ENCODE data around the gene CGA.

Gene CGA

DNA sequence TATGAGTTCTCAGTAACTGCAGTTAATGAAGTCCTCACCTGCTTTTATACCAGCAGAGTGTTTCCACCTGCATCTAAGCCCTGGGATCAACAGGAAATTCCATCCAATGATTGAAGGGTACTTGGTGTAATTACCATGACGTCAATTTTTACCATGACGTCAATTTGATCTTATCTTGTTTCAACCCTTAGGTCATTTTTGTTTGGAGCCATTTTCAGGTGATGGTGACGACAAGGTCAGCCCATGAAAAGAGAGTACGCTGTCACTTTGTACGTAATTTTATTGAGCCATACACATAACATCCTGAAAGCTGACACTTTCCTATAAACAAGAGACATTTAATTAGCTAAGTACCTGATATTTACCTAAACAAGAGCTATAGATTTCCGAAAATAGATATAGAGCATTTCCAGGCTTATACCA, at the start of gene CGA (continued):
- TF ChIP-seq ZNF660 (tag by site-specific recombination; IDR thresholded peaks at IDR 0.05) (no peak), ZNF157 (tag by site-specific recombination; IDR thresholded peaks at IDR 0.05) (no peak), HOXD13 (CRISPR knock-in tag; IDR thresholded peaks at IDR 0.05; ENCODE audit: borderline replicate concordance) (no peak), ZNF561 (tag by site-specific recombination; IDR thresholded peaks at IDR 0.05; ENCODE audit: borderline replicate concordance) (no peak), ZFHX2 (tag by site-specific recombination; conservative IDR thresholded peaks at IDR 0.05) (no peak), ZNF24 (tag by site-specific recombination; IDR thresholded peaks at IDR 0.05) (peak; percentile 42; the same call in 1 of the 2 replicates), ZNF214 (tag by site-specific recombination; IDR thresholded peaks at IDR 0.05; ENCODE audit: borderline replicate concordance) (no peak), HOXA7 (CRISPR knock-in tag; IDR thresholded peaks at IDR 0.05; ENCODE audit: borderline replicate concordance) (no peak), FEZF1 (tag by site-specific recombination; IDR thresholded peaks at IDR 0.05) (peak; percentile 94), ZNF292 (tag by site-specific recombination; IDR thresholded peaks at IDR 0.05; ENCODE audit: borderline replicate concordance, low read depth) (no peak), ZNF114 (tag by site-specific recombination; IDR thresholded peaks at IDR 0.05) (no peak), ZNF23 (tag by site-specific recombination; IDR thresholded peaks at IDR 0.05; ENCODE audit: borderline replicate concordance) (no peak)
- TF ChIP-seq, protein P1, sequence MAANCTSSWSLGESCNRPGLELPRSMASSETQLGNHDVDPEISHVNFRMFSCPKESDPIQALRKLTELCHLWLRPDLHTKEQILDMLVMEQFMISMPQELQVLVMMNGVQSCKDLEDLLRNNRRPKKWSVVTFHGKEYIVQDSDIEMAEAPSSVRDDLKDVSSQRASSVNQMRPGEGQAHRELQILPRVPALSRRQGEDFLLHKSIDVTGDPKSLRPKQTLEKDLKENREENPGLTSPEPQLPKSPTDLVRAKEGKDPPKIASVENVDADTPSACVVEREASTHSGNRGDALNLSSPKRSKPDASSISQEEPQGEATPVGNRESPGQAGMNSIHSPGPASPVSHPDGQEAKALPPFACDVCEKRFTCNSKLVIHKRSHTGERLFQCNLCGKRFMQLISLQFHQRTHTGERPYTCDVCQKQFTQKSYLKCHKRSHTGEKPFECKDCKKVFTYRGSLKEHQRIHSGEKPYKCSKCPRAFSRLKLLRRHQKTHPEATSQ (tag by site-specific recombination; IDR thresholded peaks at IDR 0.05), result no peak
- TF ChIP-seq, protein P2, sequence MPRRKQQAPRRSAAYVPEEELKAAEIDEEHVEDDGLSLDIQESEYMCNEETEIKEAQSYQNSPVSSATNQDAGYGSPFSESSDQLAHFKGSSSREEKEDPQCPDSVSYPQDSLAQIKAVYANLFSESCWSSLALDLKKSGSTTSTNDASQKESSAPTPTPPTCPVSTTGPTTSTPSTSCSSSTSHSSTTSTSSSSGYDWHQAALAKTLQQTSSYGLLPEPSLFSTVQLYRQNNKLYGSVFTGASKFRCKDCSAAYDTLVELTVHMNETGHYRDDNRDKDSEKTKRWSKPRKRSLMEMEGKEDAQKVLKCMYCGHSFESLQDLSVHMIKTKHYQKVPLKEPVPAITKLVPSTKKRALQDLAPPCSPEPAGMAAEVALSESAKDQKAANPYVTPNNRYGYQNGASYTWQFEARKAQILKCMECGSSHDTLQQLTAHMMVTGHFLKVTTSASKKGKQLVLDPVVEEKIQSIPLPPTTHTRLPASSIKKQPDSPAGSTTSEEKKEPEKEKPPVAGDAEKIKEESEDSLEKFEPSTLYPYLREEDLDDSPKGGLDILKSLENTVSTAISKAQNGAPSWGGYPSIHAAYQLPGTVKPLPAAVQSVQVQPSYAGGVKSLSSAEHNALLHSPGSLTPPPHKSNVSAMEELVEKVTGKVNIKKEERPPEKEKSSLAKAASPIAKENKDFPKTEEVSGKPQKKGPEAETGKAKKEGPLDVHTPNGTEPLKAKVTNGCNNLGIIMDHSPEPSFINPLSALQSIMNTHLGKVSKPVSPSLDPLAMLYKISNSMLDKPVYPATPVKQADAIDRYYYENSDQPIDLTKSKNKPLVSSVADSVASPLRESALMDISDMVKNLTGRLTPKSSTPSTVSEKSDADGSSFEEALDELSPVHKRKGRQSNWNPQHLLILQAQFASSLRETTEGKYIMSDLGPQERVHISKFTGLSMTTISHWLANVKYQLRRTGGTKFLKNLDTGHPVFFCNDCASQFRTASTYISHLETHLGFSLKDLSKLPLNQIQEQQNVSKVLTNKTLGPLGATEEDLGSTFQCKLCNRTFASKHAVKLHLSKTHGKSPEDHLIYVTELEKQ (tag by site-specific recombination; IDR thresholded peaks at IDR 0.05; ENCODE audit: borderline replicate concordance), result peak; percentile 95
- TF ChIP-seq, protein P3, sequence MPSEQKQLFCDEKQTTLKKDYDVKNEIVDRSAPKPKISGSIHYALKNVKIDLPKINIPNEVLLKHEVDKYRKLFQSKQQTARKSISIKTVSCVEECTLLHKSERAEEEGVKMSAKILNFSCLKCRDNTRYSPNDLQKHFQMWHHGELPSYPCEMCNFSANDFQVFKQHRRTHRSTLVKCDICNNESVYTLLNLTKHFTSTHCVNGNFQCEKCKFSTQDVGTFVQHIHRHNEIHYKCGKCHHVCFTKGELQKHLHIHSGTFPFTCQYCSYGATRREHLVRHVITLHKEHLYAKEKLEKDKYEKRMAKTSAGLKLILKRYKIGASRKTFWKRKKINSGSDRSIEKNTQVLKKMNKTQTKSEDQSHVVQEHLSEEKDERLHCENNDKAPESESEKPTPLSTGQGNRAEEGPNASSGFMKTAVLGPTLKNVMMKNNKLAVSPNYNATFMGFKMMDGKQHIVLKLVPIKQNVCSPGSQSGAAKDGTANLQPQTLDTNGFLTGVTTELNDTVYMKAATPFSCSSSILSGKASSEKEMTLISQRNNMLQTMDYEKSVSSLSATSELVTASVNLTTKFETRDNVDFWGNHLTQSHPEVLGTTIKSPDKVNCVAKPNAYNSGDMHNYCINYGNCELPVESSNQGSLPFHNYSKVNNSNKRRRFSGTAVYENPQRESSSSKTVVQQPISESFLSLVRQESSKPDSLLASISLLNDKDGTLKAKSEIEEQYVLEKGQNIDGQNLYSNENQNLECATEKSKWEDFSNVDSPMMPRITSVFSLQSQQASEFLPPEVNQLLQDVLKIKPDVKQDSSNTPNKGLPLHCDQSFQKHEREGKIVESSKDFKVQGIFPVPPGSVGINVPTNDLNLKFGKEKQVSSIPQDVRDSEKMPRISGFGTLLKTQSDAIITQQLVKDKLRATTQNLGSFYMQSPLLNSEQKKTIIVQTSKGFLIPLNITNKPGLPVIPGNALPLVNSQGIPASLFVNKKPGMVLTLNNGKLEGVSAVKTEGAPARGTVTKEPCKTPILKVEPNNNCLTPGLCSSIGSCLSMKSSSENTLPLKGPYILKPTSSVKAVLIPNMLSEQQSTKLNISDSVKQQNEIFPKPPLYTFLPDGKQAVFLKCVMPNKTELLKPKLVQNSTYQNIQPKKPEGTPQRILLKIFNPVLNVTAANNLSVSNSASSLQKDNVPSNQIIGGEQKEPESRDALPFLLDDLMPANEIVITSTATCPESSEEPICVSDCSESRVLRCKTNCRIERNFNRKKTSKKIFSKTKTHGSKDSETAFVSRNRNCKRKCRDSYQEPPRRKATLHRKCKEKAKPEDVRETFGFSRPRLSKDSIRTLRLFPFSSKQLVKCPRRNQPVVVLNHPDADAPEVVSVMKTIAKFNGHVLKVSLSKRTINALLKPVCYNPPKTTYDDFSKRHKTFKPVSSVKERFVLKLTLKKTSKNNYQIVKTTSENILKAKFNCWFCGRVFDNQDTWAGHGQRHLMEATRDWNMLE (tag by site-specific recombination; conservative IDR thresholded peaks at IDR 0.05; ENCODE audit: low read depth), result no peak
- TF ChIP-seq, protein P4, sequence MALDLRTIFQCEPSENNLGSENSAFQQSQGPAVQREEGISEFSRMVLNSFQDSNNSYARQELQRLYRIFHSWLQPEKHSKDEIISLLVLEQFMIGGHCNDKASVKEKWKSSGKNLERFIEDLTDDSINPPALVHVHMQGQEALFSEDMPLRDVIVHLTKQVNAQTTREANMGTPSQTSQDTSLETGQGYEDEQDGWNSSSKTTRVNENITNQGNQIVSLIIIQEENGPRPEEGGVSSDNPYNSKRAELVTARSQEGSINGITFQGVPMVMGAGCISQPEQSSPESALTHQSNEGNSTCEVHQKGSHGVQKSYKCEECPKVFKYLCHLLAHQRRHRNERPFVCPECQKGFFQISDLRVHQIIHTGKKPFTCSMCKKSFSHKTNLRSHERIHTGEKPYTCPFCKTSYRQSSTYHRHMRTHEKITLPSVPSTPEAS (tag by site-specific recombination; IDR thresholded peaks at IDR 0.05), result no peak
- TF ChIP-seq, protein P5, sequence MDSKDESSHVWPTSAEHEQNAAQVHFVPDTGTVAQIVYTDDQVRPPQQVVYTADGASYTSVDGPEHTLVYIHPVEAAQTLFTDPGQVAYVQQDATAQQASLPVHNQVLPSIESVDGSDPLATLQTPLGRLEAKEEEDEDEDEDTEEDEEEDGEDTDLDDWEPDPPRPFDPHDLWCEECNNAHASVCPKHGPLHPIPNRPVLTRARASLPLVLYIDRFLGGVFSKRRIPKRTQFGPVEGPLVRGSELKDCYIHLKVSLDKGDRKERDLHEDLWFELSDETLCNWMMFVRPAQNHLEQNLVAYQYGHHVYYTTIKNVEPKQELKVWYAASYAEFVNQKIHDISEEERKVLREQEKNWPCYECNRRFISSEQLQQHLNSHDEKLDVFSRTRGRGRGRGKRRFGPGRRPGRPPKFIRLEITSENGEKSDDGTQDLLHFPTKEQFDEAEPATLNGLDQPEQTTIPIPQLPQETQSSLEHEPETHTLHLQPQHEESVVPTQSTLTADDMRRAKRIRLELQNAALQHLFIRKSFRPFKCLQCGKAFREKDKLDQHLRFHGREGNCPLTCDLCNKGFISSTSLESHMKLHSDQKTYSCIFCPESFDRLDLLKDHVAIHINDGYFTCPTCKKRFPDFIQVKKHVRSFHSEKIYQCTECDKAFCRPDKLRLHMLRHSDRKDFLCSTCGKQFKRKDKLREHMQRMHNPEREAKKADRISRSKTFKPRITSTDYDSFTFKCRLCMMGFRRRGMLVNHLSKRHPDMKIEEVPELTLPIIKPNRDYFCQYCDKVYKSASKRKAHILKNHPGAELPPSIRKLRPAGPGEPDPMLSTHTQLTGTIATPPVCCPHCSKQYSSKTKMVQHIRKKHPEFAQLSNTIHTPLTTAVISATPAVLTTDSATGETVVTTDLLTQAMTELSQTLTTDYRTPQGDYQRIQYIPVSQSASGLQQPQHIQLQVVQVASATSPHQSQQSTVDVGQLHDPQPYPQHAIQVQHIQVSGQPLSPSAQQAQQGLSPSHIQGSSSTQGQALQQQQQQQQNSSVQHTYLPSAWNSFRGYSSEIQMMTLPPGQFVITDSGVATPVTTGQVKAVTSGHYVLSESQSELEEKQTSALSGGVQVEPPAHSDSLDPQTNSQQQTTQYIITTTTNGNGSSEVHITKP (tag by site-specific recombination; IDR thresholded peaks at IDR 0.05), result peak; percentile 52
- TF ChIP-seq, protein P6, sequence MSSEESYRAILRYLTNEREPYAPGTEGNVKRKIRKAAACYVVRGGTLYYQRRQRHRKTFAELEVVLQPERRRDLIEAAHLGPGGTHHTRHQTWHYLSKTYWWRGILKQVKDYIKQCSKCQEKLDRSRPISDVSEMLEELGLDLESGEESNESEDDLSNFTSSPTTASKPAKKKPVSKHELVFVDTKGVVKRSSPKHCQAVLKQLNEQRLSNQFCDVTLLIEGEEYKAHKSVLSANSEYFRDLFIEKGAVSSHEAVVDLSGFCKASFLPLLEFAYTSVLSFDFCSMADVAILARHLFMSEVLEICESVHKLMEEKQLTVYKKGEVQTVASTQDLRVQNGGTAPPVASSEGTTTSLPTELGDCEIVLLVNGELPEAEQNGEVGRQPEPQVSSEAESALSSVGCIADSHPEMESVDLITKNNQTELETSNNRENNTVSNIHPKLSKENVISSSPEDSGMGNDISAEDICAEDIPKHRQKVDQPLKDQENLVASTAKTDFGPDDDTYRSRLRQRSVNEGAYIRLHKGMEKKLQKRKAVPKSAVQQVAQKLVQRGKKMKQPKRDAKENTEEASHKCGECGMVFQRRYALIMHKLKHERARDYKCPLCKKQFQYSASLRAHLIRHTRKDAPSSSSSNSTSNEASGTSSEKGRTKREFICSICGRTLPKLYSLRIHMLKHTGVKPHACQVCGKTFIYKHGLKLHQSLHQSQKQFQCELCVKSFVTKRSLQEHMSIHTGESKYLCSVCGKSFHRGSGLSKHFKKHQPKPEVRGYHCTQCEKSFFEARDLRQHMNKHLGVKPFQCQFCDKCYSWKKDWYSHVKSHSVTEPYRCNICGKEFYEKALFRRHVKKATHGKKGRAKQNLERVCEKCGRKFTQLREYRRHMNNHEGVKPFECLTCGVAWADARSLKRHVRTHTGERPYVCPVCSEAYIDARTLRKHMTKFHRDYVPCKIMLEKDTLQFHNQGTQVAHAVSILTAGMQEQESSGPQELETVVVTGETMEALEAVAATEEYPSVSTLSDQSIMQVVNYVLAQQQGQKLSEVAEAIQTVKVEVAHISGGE (tag by site-specific recombination; conservative IDR thresholded peaks at IDR 0.05; ENCODE audit: low read depth), result no peak
- TF ChIP-seq, protein P7, sequence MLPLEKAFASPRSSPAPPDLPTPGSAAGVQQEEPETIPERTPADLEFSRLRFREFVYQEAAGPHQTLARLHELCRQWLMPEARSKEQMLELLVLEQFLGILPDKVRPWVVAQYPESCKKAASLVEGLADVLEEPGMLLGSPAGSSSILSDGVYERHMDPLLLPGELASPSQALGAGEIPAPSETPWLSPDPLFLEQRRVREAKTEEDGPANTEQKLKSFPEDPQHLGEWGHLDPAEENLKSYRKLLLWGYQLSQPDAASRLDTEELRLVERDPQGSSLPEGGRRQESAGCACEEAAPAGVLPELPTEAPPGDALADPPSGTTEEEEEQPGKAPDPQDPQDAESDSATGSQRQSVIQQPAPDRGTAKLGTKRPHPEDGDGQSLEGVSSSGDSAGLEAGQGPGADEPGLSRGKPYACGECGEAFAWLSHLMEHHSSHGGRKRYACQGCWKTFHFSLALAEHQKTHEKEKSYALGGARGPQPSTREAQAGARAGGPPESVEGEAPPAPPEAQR (tag by site-specific recombination; IDR thresholded peaks at IDR 0.05), result no peak
